ENCODE measurements around the gene ABHD12.

Gene ABHD12

DNA sequence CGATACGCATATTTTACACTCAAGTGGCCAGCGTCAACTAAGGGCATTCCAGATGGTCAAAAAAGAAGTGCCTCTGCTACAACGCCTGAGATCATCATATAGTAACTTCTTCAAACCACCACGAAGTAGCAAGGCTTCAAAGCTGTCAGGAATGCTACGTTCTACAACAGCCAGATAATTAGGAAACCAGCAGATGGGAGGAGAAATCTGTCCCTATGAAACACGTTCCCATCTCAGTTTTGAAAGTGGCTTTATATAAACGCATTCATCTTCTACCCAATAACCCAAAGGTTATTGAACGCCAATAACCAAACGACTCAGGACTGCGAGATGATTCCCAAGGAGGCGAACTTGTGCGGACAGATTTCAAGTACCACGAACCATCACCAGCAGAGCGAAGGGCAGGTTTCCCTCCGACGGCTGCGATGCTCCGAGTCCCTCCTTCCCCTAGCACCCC, 1.2 kb downstream of the ABHD12 start:
- TF ChIP-seq PAX5 (IDR thresholded peaks at IDR 0.05; ENCODE audit: insufficient read depth, low read length, severe bottlenecking), result no peak
- no peak for TF ChIP-seq POLR2A (IDR thresholded peaks at IDR 0.05; ENCODE audit: low read depth, low read length)
- no peak for TF ChIP-seq POLR2AphosphoS5 (IDR thresholded peaks at IDR 0.05; ENCODE audit: low read depth, low read length)
- no peak for TF ChIP-seq SPI1 (IDR thresholded peaks at IDR 0.05; ENCODE audit: low read depth, low read length)
- TF ChIP-seq TAF1 (IDR thresholded peaks at IDR 0.05; ENCODE audit: low read depth, low read length), result no peak
- TF ChIP-seq POU2F2 (IDR thresholded peaks at IDR 0.05; ENCODE audit: low read depth, low read length), result no peak
- no peak for DNase-seq (ENCODE audit: insufficient read length, low spot score)
- FAIRE-seq, result peak; percentile 38

- no peak for DNase-seq (ENCODE audit: insufficient read length, low spot score)
- no peak for FAIRE-seq
Observed at GRCh38 chr20:25382704-25383370, 7.8 kb downstream of the ABHD12 start.

GRCh38 chr20:25380945-25381614, 9.6 kb downstream of the ABHD12 start:
- TF ChIP-seq POLR2A (IDR thresholded peaks at IDR 0.05; ENCODE audit: low read depth, low read length) (no peak), POU2F2 (IDR thresholded peaks at IDR 0.05; ENCODE audit: low read depth, low read length) (no peak)
- DNase-seq (ENCODE audit: insufficient read length, low spot score) (no peak), FAIRE-seq (no peak)

More at GRCh38 chr20:25382704-25383370, 7.8 kb downstream of the ABHD12 start:
- TF ChIP-seq PAX5 (IDR thresholded peaks at IDR 0.05; ENCODE audit: insufficient read depth, low read length, severe bottlenecking) (no peak), SPI1 (IDR thresholded peaks at IDR 0.05; ENCODE audit: low read depth, low read length) (no peak), POLR2AphosphoS5 (IDR thresholded peaks at IDR 0.05; ENCODE audit: low read depth, low read length) (no peak), POLR2A (IDR thresholded peaks at IDR 0.05; ENCODE audit: low read depth, low read length) (no peak), POU2F2 (IDR thresholded peaks at IDR 0.05; ENCODE audit: low read depth, low read length) (no peak), TAF1 (IDR thresholded peaks at IDR 0.05; ENCODE audit: low read depth, low read length) (no peak)

- peak; percentile 55 for FAIRE-seq
- DNase-seq (ENCODE audit: insufficient read length, low spot score), result no peak
- no peak for TF ChIP-seq POU2F2 (IDR thresholded peaks at IDR 0.05; ENCODE audit: low read depth, low read length)
- TF ChIP-seq SPI1 (IDR thresholded peaks at IDR 0.05; ENCODE audit: low read depth, low read length), result peak; percentile 53; the same call in 1 of the 2 replicates
Observed at GRCh38 chr20:25378884-25379733, 11.5 kb downstream of the ABHD12 start.

GRCh38 chr20:25378189-25378883, 12.3 kb downstream of the ABHD12 start:
- TF ChIP-seq POLR2A (IDR thresholded peaks at IDR 0.05; ENCODE audit: low read depth, low read length) (no peak), PAX5 (IDR thresholded peaks at IDR 0.05; ENCODE audit: insufficient read depth, low read length, severe bottlenecking) (no peak), TAF1 (IDR thresholded peaks at IDR 0.05; ENCODE audit: low read depth, low read length) (no peak), POU2F2 (IDR thresholded peaks at IDR 0.05; ENCODE audit: low read depth, low read length) (no peak), SPI1 (IDR thresholded peaks at IDR 0.05; ENCODE audit: low read depth, low read length) (no peak), POLR2AphosphoS5 (IDR thresholded peaks at IDR 0.05; ENCODE audit: low read depth, low read length) (no peak)
- DNase-seq (ENCODE audit: insufficient read length, low spot score), result no peak
- FAIRE-seq, result no peak

- TF ChIP-seq POU2F2 (IDR thresholded peaks at IDR 0.05; ENCODE audit: low read depth, low read length), result no peak
- TF ChIP-seq PAX5 (IDR thresholded peaks at IDR 0.05; ENCODE audit: insufficient read depth, low read length, severe bottlenecking), result no peak
- TF ChIP-seq POLR2AphosphoS5 (IDR thresholded peaks at IDR 0.05; ENCODE audit: low read depth, low read length), result no peak
- TF ChIP-seq SPI1 (IDR thresholded peaks at IDR 0.05; ENCODE audit: low read depth, low read length), result no peak
- TF ChIP-seq TAF1 (IDR thresholded peaks at IDR 0.05; ENCODE audit: low read depth, low read length), result no peak
- TF ChIP-seq POLR2A (IDR thresholded peaks at IDR 0.05; ENCODE audit: low read depth, low read length), result no peak
- FAIRE-seq (no peak), DNase-seq (ENCODE audit: insufficient read length, low spot score) (no peak)
Observed at GRCh38 chr20:25376886-25377285, 13.7 kb downstream of the ABHD12 start.

DNA sequence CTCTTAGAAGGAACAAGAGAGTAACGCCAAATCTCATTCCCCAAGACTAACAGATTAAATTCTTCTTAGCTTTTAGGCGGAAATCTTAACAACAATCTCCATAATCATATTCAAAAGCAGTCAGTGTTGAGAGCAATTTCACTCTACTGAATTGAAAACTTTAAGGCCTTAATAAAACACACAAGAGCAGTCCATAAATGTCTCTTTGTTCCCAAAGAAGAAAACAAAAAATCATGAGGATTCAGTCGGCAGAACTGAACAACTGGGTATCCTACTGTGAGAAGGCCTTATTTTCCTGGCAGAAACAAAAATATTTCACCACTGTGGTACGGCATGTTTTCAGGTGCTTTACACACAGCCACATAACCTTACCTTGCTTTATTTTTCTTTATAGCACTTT, 14.4 kb downstream of the ABHD12 start:
- FAIRE-seq (no peak), DNase-seq (ENCODE audit: insufficient read length, low spot score) (no peak)
- TF ChIP-seq POU2F2 (IDR thresholded peaks at IDR 0.05; ENCODE audit: low read depth, low read length) (no peak), POLR2A (IDR thresholded peaks at IDR 0.05; ENCODE audit: low read depth, low read length) (no peak), SPI1 (IDR thresholded peaks at IDR 0.05; ENCODE audit: low read depth, low read length) (no peak), TAF1 (IDR thresholded peaks at IDR 0.05; ENCODE audit: low read depth, low read length) (no peak), POLR2AphosphoS5 (IDR thresholded peaks at IDR 0.05; ENCODE audit: low read depth, low read length) (no peak), PAX5 (IDR thresholded peaks at IDR 0.05; ENCODE audit: insufficient read depth, low read length, severe bottlenecking) (no peak)

- FAIRE-seq (no peak), DNase-seq (ENCODE audit: insufficient read length, low spot score) (no peak)
- no peak for TF ChIP-seq POLR2A (IDR thresholded peaks at IDR 0.05; ENCODE audit: low read depth, low read length)
- TF ChIP-seq POU2F2 (IDR thresholded peaks at IDR 0.05; ENCODE audit: low read depth, low read length), result no peak
- no peak for TF ChIP-seq PAX5 (IDR thresholded peaks at IDR 0.05; ENCODE audit: insufficient read depth, low read length, severe bottlenecking)
- TF ChIP-seq POLR2AphosphoS5 (IDR thresholded peaks at IDR 0.05; ENCODE audit: low read depth, low read length), result no peak
- TF ChIP-seq SPI1 (IDR thresholded peaks at IDR 0.05; ENCODE audit: low read depth, low read length), result no peak
- TF ChIP-seq TAF1 (IDR thresholded peaks at IDR 0.05; ENCODE audit: low read depth, low read length), result no peak
Observed at GRCh38 chr20:25374842-25375241, 15.8 kb downstream of the ABHD12 start.

All from GM12891 (cell line).